HPDE6-E6E7 (cell line): ENCODE data around the gene FRY.
"Not testable (repeated sequence)": the region's sequence is repeated elsewhere in the genome, so short reads cannot be mapped to it uniquely, and the experiment has no call there.

Source experiments
- DNase-seq: peaks from one replicate; pipeline ENCODE4 v3.0.0; 2011; ENCODE audit warnings: missing footprints; ENCODE audit errors: extremely low spot score

FRY gene

GRCh38 chr13:32031025-32031814, at the start of gene FRY:
TSS of gene FRY (plus strand) at chr13:32031774. CDS start at chr13:32031796, 22 bp downstream.
- peak; percentile 10 for DNase-seq

GRCh38 chr13:31982124-31982523, 49.5 kb upstream of the FRY start:
- DNase-seq, result no peak

GRCh38 chr13:31982540-31982939, 49.0 kb upstream of the FRY start:
- peak; percentile 6 for DNase-seq

- not testable (repeated sequence) for DNase-seq
Measured at GRCh38 chr13:31983696-31984095, 47.9 kb upstream of the FRY start.

GRCh38 chr13:31984388-31984787, 47.2 kb upstream of the FRY start:
- DNase-seq, result not testable (repeated sequence)

- DNase-seq, result no peak
Measured at GRCh38 chr13:31986676-31987470, 44.7 kb upstream of the FRY start.

GRCh38 chr13:31987535-31988170, 43.9 kb upstream of the FRY start:
- no peak for DNase-seq

- DNase-seq, result not testable (repeated sequence)
Measured at GRCh38 chr13:31994367-31994766, 37.2 kb upstream of the FRY start.

GRCh38 chr13:31996601-31997000, 35.0 kb upstream of the FRY start:
- no peak for DNase-seq

- DNase-seq, result no peak
Measured at GRCh38 chr13:31997641-31998040, 33.9 kb upstream of the FRY start.

- no peak for DNase-seq
Measured at GRCh38 chr13:31998131-31998530, 33.4 kb upstream of the FRY start.

GRCh38 chr13:32000754-32001153, 30.8 kb upstream of the FRY start:
- not testable (repeated sequence) for DNase-seq

GRCh38 chr13:32001154-32001768, 30.3 kb upstream of the FRY start:
- DNase-seq, result peak; percentile 3

GRCh38 chr13:32001769-32002168, 29.8 kb upstream of the FRY start:
- no peak for DNase-seq

GRCh38 chr13:32002873-32003272, 28.7 kb upstream of the FRY start:
- no peak for DNase-seq

GRCh38 chr13:32007494-32007893, 24.1 kb upstream of the FRY start:
- no peak for DNase-seq

- DNase-seq, result no peak
Measured at GRCh38 chr13:32008518-32009175, 22.9 kb upstream of the FRY start.

- DNase-seq, result no peak
Measured at GRCh38 chr13:32009362-32009761, 22.2 kb upstream of the FRY start.

- no peak for DNase-seq
Measured at GRCh38 chr13:32010136-32010535, 21.4 kb upstream of the FRY start.

- DNase-seq, result no peak
Measured at GRCh38 chr13:32011971-32012370, 19.6 kb upstream of the FRY start.

- DNase-seq, result no peak
Measured at GRCh38 chr13:32013181-32013580, 18.4 kb upstream of the FRY start.
